HG03025 (cell line): ENCODE data around the gene KIF5B.
"Not testable (repeated sequence)": the region's sequence is repeated elsewhere in the genome, so short reads cannot be mapped to it uniquely, and the experiment has no call there.

Experiments
- ATAC-seq: cut with Tn5 transposase; IDR thresholded peaks from one replicate; pipeline ENCODE4 v1.9.1; 2021; ENCODE audit warnings: mild to moderate bottlenecking, moderate library complexity; ENCODE audit not compliant: unreplicated experiment, low FRiP score

Gene KIF5B

DNA sequence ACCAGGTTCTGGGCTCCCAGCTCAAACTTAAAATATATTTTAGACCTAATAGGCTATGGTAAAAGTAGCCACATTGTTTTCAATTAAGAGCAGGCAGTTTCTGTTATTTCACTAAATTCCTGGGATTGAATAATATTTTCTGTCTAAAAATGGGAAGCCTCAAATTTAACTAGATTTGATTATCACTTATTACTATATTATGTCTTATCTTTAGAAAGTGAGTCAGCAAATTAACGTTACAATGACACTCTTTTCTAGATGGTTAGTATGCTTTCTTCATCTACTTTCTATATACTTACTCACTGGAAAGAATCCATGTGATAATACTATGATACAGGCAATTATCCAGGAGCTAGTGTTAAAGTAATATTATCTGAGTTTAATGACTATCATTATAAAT, 27.5 kb downstream of the KIF5B start:
- ATAC-seq = no peak

DNA sequence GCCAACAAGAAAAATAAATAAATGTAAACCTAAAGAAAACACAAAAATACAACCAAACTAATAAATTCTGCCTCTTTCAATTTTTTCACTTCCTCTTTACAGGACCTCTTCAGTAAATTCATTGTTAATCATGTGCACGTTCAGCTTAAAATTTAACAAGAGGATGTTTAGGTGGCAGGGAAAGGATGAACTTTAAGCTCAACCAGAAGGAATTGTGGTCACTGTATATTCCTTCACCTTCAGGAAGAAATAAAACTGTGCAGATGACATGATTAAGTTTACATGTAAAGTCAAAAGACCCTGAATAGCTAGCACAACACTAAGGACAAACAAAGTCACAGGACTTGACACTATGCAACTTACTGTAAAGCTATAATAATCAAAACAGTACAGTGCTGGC, 33.0 kb downstream of the KIF5B start:
- ATAC-seq = no peak

DNA sequence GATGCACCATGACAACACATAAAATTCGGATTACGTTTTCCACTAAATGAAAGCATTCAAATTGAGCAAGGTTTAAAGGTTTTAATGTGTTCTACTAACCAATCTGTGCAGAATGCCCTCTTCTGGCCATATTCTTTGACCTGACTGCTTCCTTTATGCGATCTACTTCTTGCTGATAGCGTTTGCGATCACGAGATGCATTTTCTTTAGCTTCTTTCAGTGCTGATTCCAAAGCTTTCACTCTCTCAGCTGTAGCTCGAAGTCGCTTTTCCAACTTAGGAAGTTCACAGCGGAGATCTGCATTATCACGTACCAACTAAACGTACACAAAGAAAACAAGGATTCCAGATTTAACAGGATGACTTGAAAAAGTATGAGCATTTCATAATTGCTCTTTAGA, 39.2 kb downstream of the KIF5B start:
- ATAC-seq = no peak

DNA sequence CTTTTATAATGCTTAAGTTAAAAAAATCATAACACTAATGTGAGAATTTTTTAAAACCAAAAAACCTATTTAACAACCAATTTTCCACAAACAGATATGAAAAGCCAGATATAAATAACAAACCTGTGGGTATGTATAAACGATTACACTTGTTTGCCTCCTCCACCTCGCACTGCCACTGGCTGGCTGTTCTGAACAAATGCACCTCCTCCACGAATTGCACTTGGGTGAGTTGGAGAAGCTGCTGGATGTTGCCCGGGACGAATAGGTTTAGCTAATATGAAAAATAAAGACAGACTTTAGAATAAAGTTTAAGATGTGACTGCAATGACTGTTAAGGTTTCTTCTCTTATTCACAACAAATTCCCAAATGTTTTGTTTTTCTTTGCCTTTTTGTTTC, 40.8 kb downstream of the KIF5B start:
- ATAC-seq = no peak

- ATAC-seq = no peak
Measured at GRCh38 chr10:32007026-32007425, 49.2 kb downstream of the KIF5B start.

DNA sequence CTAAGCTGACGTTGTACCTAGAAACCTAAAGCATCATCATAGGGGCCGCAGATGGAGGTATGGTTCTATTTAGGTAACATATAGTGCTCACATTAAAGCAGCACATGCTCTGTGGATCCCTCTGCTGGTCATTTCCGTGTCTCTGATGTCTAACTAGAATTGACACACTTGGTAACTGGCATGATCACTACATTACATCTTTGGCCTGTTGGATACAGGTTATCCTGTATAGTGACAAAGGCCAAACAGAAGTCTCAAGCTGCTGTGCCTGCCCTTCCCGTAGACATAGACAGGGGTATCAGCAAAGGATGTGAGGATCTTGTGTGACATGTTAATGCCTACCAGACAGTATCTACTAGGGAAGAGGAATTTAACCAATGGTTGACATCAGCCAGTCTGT, 51.2 kb downstream of the KIF5B start:
- ATAC-seq = no peak

DNA sequence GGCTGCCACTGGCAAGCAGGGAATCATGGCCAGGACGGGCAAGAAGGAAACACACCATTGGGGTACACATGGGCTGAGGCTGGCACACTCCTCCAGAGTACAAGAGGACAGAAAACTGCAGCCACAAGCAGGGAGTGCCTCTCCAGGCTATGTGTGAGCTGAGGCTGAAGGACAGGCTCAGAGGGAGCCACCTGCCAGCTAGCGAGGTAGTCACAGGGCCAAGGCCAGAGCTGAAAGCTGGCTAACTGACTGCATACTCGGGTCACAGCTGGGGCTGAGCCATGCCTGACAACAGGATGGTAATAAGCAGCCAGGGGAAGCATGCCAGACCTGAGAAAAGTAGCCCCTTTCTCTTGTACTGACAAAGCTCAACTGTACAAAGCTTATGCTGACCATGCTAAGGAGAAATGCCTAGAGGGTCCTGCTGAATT, 52.0 kb downstream of the KIF5B start:
- no peak for ATAC-seq

GRCh38 chr10:32002531-32002930, 53.7 kb downstream of the KIF5B start:
- ATAC-seq = no peak

GRCh38 chr10:32000937-32001336, 55.3 kb downstream of the KIF5B start:
- no peak for ATAC-seq

DNA sequence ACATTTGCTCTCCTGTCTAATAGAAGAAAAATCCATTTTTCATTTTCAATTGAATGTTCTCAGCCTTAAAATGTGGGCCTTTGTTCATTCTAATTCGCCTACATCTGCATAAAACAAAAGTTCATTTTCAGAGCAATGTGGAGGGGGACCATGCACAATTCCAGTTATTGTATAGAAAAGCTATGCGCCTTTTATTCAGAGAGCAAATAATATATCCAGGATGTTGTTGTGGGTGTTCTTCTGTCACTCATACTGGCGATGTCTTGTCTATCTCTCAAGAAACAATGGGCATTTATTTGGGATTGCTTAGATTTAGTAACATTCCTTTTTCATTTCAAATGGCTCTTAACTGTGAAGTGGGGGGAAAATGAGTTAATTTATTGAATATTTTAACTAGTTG, 56.4 kb downstream of the KIF5B start:
- no peak for ATAC-seq

GRCh38 chr10:31999070-31999660, 57.1 kb downstream of the KIF5B start:
- no peak for ATAC-seq

GRCh38 chr10:31994926-31995325, 61.3 kb downstream of the KIF5B start:
- no peak for ATAC-seq

DNA sequence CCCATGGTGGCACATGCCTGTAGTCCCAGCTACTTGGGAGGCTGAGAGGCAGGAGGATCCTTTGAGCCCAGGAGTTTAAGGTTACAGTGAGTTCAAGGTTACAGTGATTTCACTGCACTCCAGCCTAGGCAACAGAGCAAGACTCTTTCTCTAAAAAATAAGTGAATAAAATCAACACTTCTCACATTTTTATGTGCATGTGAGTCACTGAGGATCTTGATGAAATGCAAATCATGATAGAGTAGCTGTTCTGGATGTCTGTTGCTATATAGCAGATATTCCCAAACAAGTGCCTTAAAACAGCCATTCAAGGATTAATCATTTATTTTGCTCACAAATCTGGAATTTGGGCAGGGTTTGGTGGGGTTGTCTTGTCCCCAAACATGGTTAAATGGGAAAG, 65.3 kb downstream of the KIF5B start:
- no peak for ATAC-seq

DNA sequence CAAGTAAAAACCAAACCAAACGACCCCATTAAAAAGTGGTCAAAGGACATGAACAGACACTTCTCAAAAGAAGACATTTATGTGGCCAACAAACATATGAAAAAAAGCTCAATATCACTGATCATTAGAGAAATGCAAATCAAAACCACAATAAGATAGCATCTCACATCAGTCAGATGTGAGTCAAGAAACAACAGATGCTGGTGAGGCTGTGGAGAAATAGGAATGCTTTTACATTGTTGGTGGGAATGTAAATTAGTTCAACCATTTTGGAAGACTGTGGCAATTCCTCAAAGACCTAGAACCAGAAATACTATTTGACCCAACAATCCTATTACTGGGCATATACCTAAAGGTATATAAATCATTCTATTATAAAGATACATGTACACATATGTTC, 68.4 kb downstream of the KIF5B start:
- not testable (repeated sequence) for ATAC-seq

- ATAC-seq = no peak
Measured at GRCh38 chr10:31982111-31982510, 74.1 kb downstream of the KIF5B start.

DNA sequence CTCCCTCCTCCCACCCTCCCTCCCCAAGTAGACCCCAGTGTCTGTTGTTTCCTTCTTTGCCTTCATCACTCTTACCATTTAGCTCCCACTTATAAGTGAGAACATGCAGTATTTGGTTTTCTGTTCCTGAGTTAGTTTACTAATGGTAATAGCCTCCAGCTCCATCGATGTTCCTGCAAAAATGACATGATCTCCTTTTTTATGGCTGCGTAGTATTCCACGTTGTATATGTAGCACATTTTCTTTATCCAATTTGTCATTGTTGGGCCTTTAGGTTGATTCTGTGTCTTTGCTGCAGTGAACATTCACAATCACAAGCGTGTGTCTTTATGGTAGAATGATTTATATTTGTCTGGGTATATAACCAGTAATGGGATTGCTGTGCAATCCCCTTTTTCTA, 75.8 kb downstream of the KIF5B start:
- no peak for ATAC-seq

DNA sequence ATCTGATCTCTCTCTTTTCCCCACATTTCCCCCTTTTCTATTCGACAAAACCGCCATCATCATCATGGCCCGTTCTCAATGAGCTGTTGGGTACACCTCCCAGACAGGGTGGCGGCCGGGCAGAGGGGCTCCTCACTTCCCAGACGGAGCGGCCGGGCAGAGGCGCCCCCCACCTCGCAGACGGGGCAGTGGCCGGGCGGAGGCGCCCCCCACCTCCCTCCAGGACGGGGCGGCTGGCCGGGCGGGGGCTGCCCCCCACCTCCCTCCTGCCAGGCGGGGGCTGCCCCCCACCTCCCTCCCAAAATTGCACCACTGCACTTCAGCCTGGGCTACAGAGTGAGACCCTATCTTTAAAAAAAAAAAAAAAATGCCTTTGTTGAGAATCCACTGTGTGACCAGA, 77.2 kb downstream of the KIF5B start:
- not testable (repeated sequence) for ATAC-seq

DNA sequence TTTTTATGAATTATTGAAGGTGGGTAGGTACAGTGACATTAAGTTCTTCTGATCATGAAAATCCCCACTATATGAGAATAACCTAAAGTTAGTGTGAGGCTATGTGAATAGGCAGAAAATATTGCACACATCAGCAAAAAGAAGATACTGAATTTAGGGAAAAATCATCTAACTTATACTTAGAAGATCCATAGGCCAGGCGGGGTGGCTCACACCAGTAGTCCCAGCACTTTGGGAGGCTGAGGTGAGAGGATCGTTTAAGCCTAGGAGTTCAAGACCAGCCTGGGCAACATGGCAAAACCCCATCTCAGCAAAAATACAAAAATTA, 78.1 kb downstream of the KIF5B start:
- ATAC-seq = no peak

GRCh38 chr10:31977440-31978155, 78.6 kb downstream of the KIF5B start:
- no peak for ATAC-seq

DNA sequence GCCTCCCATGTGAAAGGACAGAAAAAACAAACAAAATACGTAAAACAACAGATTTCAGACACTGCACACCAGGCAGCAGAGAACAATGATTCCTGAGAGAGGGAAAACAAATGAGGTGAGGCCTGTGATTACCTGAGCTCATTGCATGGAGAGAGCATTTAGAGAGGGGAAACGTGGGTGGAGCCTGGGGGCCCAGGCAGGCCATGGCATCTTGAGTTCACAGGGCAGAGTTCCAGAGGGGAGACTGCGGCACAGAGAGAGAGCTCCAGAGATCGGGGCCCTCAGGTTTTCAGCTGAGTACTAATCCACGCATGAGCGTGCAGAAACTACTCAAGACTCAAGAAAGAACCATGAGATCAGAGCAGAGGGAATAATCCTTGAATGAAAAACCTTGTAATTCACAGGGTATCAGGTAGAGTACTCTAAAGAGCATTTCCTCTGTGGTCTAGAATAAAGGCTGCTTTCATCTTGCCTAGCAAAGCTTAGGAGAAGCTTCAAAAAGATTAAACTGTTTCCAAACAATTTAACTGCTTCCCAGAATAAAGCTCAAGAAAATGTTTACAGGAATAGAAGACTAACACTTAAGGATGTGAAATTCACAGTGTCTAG, 81.0 kb downstream of the KIF5B start:
- no peak for ATAC-seq

DNA sequence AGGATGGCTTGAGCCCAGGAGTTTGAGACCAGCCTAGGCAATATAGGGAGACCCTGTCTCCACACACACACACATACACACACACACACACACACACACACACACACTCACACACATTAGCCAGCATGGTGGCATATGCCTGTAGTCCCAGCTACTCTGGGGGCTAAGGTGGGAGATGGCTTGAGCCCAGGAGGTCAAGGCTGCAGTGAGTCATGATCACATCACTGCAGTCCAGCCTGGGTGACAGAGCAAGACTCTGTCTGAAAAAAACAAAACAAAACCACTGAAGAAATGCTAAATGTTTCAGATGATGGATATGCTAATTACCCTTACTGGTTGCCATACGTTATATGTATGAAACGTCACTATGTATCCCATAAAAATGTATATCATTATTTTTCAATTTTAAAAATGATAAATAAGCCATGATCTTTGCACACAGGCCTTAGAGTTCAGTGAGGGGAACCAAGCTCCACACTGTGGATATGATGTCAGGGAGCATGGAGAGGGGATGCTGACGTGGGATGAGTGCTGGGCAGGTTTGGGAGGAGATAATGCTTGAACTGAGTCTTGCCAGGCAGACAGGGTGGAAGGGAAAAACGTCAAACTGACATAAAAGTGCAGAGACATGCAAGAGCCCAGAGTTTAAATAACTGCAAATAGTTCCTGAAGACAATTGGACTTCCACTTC, 81.6 kb downstream of the KIF5B start:
- ATAC-seq = no peak
